ENCODE measurements around the gene RBBP6. TPM values are rescaled to one million over a fixed set of nuclear protein-coding genes. Genes with fewer than 3 reads are reported as not detected.

RBBP6 gene
- total RNA-seq, 2 donors from 2014 or later, result 83.2 to 92.7 TPM

- Histone ChIP-seq H3K4me3 (no peak overlapping the region), H3K27me3 (replicated peaks; ENCODE audit: insufficient read depth) (no peaks in the 10 kb centered on the region), H3K27ac (no peak overlapping the region), H3K36me3 (no peaks in the 10 kb centered on the region), H3K4me1 (replicated peaks) (no peaks in the 10 kb centered on the region), H3K9me3 (no peaks in the 10 kb centered on the region)
- TF ChIP-seq CTCF (IDR thresholded peaks at IDR 0.05) (no peak), POLR2AphosphoS5 (IDR thresholded peaks at IDR 0.05) (no peak), POLR2A (IDR thresholded peaks at IDR 0.05) (no peak)
- WGBS, result 84% methylated on average over 16 of the region's 16 CpGs
- intact Hi-C loops (cut with DNase I), result no loop called here
- DNase-seq (ENCODE audit: low spot score), result no peak
Measured at GRCh38 chr16:24537474-24538337, 1.7 kb upstream of the RBBP6 start.

- peak overlapping the region; percentile 99 for H3K27ac ChIP-seq
- no peaks in the 10 kb centered on the region for H3K27me3 ChIP-seq (replicated peaks; ENCODE audit: insufficient read depth)
- no peaks in the 10 kb centered on the region for H3K9me3 ChIP-seq
- TF ChIP-seq POLR2A (IDR thresholded peaks at IDR 0.05) (no peak), CTCF (IDR thresholded peaks at IDR 0.05) (peak in 1 of 4 experiments; percentile 10)
- peak overlapping the region; percentile 88 to 98 for H3K4me3 ChIP-seq
- H3K4me1 ChIP-seq (replicated peaks), result no peaks in the 10 kb centered on the region
- 13% methylated on average over 11 of the region's 11 CpGs for WGBS
- DNase-seq (ENCODE audit: low spot score), result no peak
- no peaks in the 10 kb centered on the region for H3K36me3 ChIP-seq
- intact Hi-C loops (cut with DNase I), result no loop called here
Measured at GRCh38 chr16:24538756-24539294, 541 bp upstream of the RBBP6 start.

GRCh38 chr16:24539850-24540601 lies 660 bp downstream of the RBBP6 start:
- H3K27ac ChIP-seq, result peak overlapping the region; percentile 99
- intact Hi-C loops (cut with DNase I), result no loop called here
- no peaks in the 10 kb centered on the region for H3K36me3 ChIP-seq
- peak overlapping the region; percentile 88 to 98 for H3K4me3 ChIP-seq
- TF ChIP-seq POLR2A (IDR thresholded peaks at IDR 0.05), result no peak
- no peak for TF ChIP-seq CTCF (IDR thresholded peaks at IDR 0.05)
- TF ChIP-seq POLR2AphosphoS5 (IDR thresholded peaks at IDR 0.05), result no peak
- no peaks in the 10 kb centered on the region for H3K4me1 ChIP-seq (replicated peaks)
- peak; percentile 44 for DNase-seq (ENCODE audit: low spot score)
- no peaks in the 10 kb centered on the region for H3K27me3 ChIP-seq (replicated peaks; ENCODE audit: insufficient read depth)
- H3K9me3 ChIP-seq, result no peaks in the 10 kb centered on the region
- WGBS, result under 1% methylated on average over 37 of the region's 64 CpGs

- H3K4me1 ChIP-seq (replicated peaks), result no peaks in the 10 kb centered on the region
- H3K4me3 ChIP-seq, result peak overlapping the region; percentile 88 to 98
- intact Hi-C loops (cut with DNase I), result no loop called here
- 0% methylated on average over 12 of the region's 12 CpGs for WGBS
- H3K27me3 ChIP-seq (replicated peaks; ENCODE audit: insufficient read depth), result no peaks in the 10 kb centered on the region
- H3K36me3 ChIP-seq, result no peaks in the 10 kb centered on the region
- peak; percentile 20 for DNase-seq (ENCODE audit: low spot score)
- H3K27ac ChIP-seq, result peak overlapping the region; percentile 99
- no peak for TF ChIP-seq POLR2A (IDR thresholded peaks at IDR 0.05)
- TF ChIP-seq POLR2AphosphoS5 (IDR thresholded peaks at IDR 0.05), result peak; percentile 24
- H3K9me3 ChIP-seq, result no peaks in the 10 kb centered on the region
Measured at GRCh38 chr16:24540602-24541210, 1.3 kb downstream of the RBBP6 start.

Data from prostate gland (tissue), 2 donors.